Stromal cell of bone marrow (primary cell): ENCODE measurements around the gene GGPS1.
"Not testable (repeated sequence)": the region's sequence is repeated elsewhere in the genome, so short reads cannot be mapped to it uniquely, and the experiment has no call there.

Source experiments
- DNase-seq: peaks from one replicate; pipeline ENCODE4 v3.0.0-alpha.2; 2012; ENCODE audit warnings: low read depth

The GGPS1 gene

GRCh38 chr1:235304549-235305451 lies 23.6 kb upstream of the GGPS1 start:
- no peak for DNase-seq

- DNase-seq, result no peak
These were observed 20.9 kb upstream of the GGPS1 start for GRCh38 chr1:235307158-235308124.

GRCh38 chr1:235309206-235309605 lies 19.2 kb upstream of the GGPS1 start:
- DNase-seq, result not testable (repeated sequence)

GRCh38 chr1:235313262-235313661 lies 15.1 kb upstream of the GGPS1 start:
- no peak for DNase-seq

GRCh38 chr1:235313931-235314678 lies 14.3 kb upstream of the GGPS1 start:
- no peak for DNase-seq

GRCh38 chr1:235315173-235315572 lies 13.2 kb upstream of the GGPS1 start:
- DNase-seq, result no peak

GRCh38 chr1:235315735-235316134 lies 12.6 kb upstream of the GGPS1 start:
- no peak for DNase-seq

GRCh38 chr1:235317168-235317567 lies 11.2 kb upstream of the GGPS1 start:
- DNase-seq, result no peak

GRCh38 chr1:235319255-235319654 lies 9.1 kb upstream of the GGPS1 start:
- DNase-seq, result no peak

- no peak for DNase-seq
These were observed 7.7 kb upstream of the GGPS1 start for GRCh38 chr1:235320521-235321179.

- DNase-seq, result no peak
These were observed 4.1 kb upstream of the GGPS1 start for GRCh38 chr1:235324296-235324695.

GRCh38 chr1:235325139-235325538 lies 3.2 kb upstream of the GGPS1 start:
- DNase-seq, result no peak

- DNase-seq, result no peak
These were observed 2.5 kb upstream of the GGPS1 start for GRCh38 chr1:235325854-235326253.

- DNase-seq, result no peak
These were observed 1.4 kb upstream of the GGPS1 start for GRCh38 chr1:235326719-235327558.

- no peak for DNase-seq
These were observed 655 bp upstream of the GGPS1 start, which contains the start of gene ARID4B for GRCh38 chr1:235327559-235328270. TSS of gene ARID4B (minus strand) at chr1:235328179. CDS start at chr1:235326919, 1,260 bp downstream.

- DNase-seq, result no peak
These were observed 951 bp downstream of the GGPS1 start for GRCh38 chr1:235329139-235329902.

GRCh38 chr1:235330918-235331285 lies 2.5 kb downstream of the GGPS1 start:
- DNase-seq, result no peak

- no peak for DNase-seq
These were observed 3.0 kb downstream of the GGPS1 start for GRCh38 chr1:235331401-235331800.

GRCh38 chr1:235336903-235337302 lies 8.5 kb downstream of the GGPS1 start:
- no peak for DNase-seq
